ENCODE results near the gene SARM1.

SARM1 gene

GRCh38 chr17:28369684-28370034 is 1.8 kb upstream of the SARM1 start:
- no peak for DNase-seq

- no peak for DNase-seq
These were observed 1.3 kb upstream of the SARM1 start, which contains the start of gene VTN for GRCh38 chr17:28370035-28370743. VTN (minus strand) TSS chr17:28370307; CDS start chr17:28370203, 104 bp downstream.

DNA sequence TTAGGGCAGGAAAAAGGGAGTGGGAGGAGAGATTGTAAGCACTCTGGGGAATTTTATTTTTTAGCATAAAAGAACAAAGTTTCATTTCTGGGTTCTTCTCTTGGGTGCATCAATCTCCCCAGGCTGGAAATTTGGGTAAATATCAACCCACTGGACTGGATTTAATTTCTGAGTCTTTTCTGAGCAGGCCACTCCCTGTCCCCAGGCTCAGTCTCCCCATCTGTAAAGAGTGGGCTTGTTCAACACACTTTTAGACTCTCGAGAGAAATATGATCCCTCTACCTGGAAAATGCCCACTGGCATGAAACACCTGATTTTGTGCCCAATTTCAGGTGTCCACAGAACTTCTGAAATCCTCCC is 770 bp upstream of the SARM1 start:
- DNase-seq, result no peak

DNA sequence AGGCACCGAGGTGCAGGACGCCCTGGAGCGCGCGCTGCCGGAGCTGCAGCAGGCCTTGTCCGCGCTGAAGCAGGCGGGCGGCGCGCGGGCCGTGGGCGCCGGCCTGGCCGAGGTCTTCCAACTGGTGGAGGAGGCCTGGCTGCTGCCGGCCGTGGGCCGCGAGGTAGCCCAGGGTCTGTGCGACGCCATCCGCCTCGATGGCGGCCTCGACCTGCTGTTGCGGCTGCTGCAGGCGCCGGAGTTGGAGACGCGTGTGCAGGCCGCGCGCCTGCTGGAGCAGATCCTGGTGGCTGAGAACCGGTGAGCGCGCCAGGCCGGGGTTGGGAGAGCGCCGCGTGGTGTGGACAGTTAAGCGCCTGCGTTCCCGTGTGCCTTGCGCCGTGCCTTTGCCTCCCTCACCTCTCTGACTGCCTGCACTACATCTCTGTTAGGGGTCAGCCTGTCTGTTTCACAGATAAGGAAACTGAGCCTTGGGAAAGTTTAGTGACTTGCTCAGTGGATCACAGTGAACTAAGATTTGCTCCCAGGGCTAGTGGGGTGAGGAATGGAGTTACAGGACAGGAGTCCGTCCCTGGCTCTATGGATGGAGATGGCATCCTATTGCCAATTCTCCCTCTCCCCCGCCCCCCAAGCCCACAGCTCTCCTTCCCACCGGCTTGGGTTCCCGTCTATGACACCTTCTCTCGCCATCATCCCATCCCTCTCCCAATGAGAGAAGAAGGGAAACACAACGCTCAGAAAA is 880 bp downstream of the SARM1 start:
- DNase-seq, result no peak

DNA sequence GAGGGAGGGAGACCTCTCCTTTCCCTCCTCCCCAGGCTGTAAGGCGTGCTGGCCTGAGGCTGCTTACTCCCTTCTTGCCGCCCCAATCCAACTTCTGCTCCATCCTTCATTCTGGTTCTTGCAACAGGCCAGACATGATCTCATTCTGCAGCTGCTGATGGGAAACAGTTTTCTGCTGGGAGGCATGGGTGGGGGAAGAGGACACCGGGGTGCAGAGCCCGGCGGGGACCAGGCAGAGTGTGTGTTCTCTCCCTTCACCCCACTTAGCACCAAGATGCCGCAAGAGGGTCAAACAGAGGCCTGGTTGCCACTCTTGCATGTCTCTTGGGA is 1.4 kb downstream of the SARM1 start:
- no peak for DNase-seq

- DNase-seq, result no peak
These were observed 8.6 kb downstream of the SARM1 start for GRCh38 chr17:28379814-28380801.

DNA sequence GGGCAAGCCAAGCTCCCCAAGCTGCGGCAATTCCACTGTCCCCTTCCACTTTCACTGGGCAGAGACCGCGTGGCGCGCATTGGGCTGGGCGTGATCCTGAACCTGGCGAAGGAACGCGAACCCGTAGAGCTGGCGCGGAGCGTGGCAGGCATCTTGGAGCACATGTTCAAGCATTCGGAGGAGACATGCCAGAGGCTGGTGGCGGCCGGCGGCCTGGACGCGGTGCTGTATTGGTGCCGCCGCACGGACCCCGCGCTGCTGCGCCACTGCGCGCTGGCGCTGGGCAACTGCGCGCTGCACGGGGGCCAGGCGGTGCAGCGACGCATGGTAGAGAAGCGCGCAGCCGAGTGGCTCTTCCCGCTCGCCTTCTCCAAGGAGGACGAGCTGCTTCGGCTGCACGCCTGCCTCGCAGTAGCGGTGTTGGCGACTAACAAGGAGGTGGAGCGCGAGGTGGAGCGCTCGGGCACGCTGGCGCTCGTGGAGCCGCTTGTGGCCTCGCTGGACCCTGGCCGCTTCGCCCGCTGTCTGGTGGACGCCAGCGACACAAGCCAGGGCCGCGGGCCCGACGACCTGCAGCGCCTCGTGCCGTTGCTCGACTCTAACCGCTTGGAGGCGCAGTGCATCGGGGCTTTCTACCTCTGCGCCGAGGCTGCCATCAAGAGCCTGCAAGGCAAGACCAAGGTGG is 9.8 kb downstream of the SARM1 start:
- no peak for DNase-seq

GRCh38 chr17:28384281-28385036 is 13.0 kb downstream of the SARM1 start:
- peak; percentile 53 for DNase-seq

DNA sequence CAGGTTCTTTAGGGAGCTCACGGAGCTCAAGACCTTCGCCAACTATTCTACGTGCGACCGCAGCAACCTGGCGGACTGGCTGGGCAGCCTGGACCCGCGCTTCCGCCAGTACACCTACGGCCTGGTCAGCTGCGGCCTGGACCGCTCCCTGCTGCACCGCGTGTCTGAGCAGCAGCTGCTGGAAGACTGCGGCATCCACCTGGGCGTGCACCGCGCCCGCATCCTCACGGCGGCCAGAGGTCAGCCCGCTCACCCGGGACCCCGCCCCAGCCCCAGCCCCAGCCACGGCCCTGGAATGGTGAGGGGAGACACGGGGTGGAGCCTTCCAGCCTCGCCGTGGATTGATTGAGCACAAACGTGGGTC is 13.5 kb downstream of the SARM1 start:
- DNase-seq, result no peak

DNA sequence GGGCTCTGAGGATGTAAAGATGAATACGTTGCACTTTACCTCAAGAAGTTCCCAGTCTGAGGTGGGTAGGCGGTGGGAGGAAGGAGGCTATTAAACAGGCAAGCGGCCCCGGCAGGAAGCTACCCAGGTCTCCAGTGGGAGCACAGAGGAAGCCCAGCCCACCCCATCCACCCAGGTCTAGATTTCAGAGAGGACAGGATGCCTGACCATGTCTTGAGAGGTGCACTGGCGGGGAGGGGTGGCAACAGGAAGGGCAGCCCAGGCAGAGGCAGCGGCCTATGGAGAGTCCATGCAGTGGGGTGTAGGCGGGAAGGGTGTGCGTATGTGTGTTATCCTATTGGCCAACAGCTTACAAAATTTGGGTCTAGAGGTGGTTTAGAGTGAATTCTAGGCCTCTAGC is 13.9 kb downstream of the SARM1 start:
- no peak for DNase-seq

DNA sequence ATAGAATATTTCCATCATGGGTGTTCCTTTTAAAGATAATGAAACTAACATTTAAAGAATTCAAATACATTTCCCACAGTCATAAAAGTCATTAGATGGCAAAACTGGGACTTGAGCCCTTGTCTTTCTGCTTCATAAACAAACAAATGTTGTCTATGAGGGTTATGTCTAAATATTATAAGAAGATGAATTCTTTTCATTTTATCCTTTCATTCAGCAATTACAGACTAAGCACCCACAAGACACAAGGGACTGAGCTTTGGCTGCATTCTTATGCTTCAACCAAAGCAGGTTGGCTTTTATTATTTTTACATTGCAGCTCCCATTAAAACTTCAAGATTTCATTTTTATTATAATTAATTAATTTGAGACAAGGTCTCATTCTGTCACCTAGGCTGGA is 14.9 kb downstream of the SARM1 start:
- no peak for DNase-seq

GRCh38 chr17:28388106-28388505 is 16.6 kb downstream of the SARM1 start:
- no peak for DNase-seq

DNA sequence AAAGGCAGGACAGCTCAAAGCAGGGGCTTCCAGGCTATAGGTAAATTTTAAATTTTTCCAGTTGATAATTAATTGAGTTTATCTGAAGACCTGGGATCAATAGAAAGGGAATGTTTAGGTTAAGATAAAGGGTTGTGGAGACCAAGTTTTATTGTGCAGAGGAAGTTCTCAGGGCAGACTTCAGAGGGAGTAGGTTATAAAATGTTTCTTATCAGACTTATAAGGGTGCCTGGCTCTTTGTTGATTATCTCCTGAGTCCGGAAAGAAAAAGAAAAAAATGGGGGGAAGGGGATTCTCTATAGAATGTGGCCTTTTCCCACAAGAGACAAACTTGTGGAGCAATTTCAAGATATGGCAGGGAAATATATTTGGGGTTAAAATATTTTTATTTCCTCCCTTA is 18.6 kb downstream of the SARM1 start:
- no peak for DNase-seq

- no peak for DNase-seq
These were observed 19.1 kb downstream of the SARM1 start for GRCh38 chr17:28390563-28390962.

GRCh38 chr17:28390984-28391383 is 19.5 kb downstream of the SARM1 start:
- no peak for DNase-seq

DNA sequence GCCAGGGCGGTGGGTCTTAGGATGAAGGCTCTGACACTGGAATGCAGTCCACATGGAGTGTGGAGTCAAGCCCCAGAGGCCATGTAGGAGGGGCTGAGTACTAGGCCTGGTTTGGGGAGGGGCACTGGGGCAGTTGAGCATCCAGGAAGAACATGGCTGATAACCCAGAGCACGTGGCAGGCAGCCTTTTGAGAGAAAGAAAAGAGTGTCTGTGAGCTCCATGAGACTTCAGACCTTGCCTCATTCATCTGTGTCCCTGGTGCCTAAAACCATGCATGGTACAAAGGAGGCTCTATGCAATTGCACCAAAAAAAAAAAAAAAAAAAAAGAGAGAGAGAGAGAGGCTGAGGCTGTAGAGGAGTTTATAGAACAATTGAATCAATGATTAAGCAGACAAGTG is 19.9 kb downstream of the SARM1 start:
- no peak for DNase-seq

GRCh38 chr17:28392491-28392890 is 21.0 kb downstream of the SARM1 start:
- no peak for DNase-seq

GRCh38 chr17:28394337-28395116 is 23.0 kb downstream of the SARM1 start:
- no peak for DNase-seq

- no peak for DNase-seq
These were observed 23.9 kb downstream of the SARM1 start for GRCh38 chr17:28395426-28395825.

GRCh38 chr17:28395968-28396367 is 24.5 kb downstream of the SARM1 start:
- DNase-seq, result no peak

DNA sequence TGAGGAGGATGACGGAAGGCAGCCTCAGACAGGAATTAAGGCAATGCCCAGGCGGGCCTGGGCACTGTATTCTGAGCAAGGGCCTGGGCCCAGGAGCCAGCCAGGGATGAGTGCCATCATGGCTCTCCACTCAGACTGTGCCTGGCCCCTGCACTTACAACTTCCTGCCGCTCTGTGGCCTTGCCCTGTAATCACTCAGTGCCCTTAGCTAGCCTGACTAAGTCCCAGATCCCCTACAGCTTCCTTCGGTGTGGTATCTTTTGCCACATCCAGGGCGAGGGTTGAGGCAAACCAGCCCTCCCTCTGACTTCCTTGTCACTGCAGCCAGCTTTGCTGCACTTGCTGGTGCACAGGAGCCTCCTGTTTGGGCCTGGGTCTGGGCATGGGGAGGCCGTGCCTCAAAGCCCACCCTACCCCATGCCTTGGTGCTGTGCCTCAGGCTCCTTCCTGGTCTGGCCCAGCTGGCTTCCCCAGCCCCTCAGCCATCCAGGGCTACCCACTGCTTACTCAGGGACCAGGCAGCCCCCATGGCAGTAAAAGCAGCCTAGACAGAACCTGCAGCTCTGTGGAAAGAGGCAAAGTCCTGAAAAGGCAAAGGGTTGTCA is 25.2 kb downstream of the SARM1 start:
- no peak for DNase-seq

All from activated gamma-delta T cell treated with Interleukin-2 at 50 U/mL for 16 hours (primary cell).